Left lung (tissue), 10 donors: Measurements from ENCODE around the gene CFL1. TPM values are rescaled to one million over a fixed set of nuclear protein-coding genes. Genes with fewer than 3 reads are reported as not detected.
A peak's percentile ranks its signal among the peaks of the same experiment; 100 is the strongest.
"Not testable (repeated sequence)": the region's sequence is repeated elsewhere in the genome, so short reads cannot be mapped to it uniquely, and the experiment has no call there.

Source experiments
- ATAC-seq: fragments of 200-7000 bp; cut with Tn5 transposase; one replicate; pipeline ENCODE4 v1.9.1; 2020; ENCODE audit warnings: moderate library complexity
- DNase-seq, 4 donors: peaks; one replicate each; pipeline ENCODE4 v3.0.0-alpha.2; 2013 to 2020
- H3K27ac ChIP-seq, 2 donors: fragments of 200-600 bp; sonication (generic) in 1 of 2; one replicate each; pipeline versions ENCODE4 v1.5.0 to v1.8.0; 2020 to 2021
- H3K27me3 ChIP-seq, 2 donors: fragments of 200-600 bp; sonication (generic) in 1 of 2; one replicate each; pipeline versions ENCODE4 v1.5.0 to v1.8.0; 2020 to 2021
- H3K36me3 ChIP-seq, 2 donors: fragments of 200-600 bp; sonication (generic) in 1 of 2; one replicate each; pipeline versions ENCODE4 v1.5.0 to v1.8.0; 2020 to 2021
- H3K4me1 ChIP-seq, 2 donors: fragments of 200-600 bp; one replicate each; pipeline ENCODE4 v1.8.0; 2021
- H3K4me3 ChIP-seq, 2 donors: fragments of 200-600 bp; sonication (generic) in 1 of 2; one replicate each; pipeline versions ENCODE4 v1.5.0 to v1.8.0; 2020 to 2021; ENCODE audit warnings: mild to moderate bottlenecking in 1 of 2
- H3K9me3 ChIP-seq, 2 donors: fragments of 200-600 bp; sonication (generic) in 1 of 2; one replicate each; pipeline versions ENCODE4 v1.5.0 to v1.8.0; 2020 to 2021
- CTCF ChIP-seq, 2 donors: fragments of 200-600 bp; sonication (generic) in 1 of 2; IDR thresholded peaks; one replicate each; pipeline versions ENCODE4 v1.5.0 to v1.8.0; 2021; ENCODE audit warnings: antibody characterized with exemption in 2 of 2
- intact Hi-C, 2 donors: fragments of 100-400 bp; cut with DNase I; formaldehyde crosslinking; loops; one replicate each; pipeline versions ENCODE4 v1.11.2 to v1.14.2; 2022
- polyA plus RNA-seq, 6 donors: library from polyadenylated mRNA; unstranded; fragments of 120-200 nt; gene quantifications; one replicate each; pipeline ENCODE4 v1.2.1, GENCODE V29; 2013; ENCODE audit not compliant: insufficient read length in 6 of 6
- total RNA-seq, 2 donors: library from RNA; stranded (reverse); fragmentation: NEBNext Ultra II Directional; extraction: Animal tissue kit (Norgen Biotek cat#: 25700); gene quantifications; one replicate each; pipeline ENCODE4 v1.2.1, GENCODE V29; 2021
- donor health status: DM: no; HTN: yes; CAD: no.
- donor health status: DM: no; HTN: no; CAD: no.

The CFL1 gene
- total and polyA plus RNA-seq, 8 donors: 599 to 1,162 (median 777) TPM

GRCh38 chr11:65894034-65894591, 36.1 kb upstream of the CFL1 start:
- Histone ChIP-seq H3K36me3 (peaks cover 0 to 30% of the 10 kb centered on the region in 2 donors), H3K4me1 (peaks cover 14 to 92% of the 10 kb centered on the region in 2 donors), H3K27me3 (peaks cover 0 to 2% of the 10 kb centered on the region in 2 donors), H3K27ac (peak overlapping the region; percentile 76 to 97), H3K9me3 (no peaks in the 10 kb centered on the region), H3K4me3 (peak overlapping the region in 1 of 2 donors; percentile 70)
- DNase-seq (peak in 1 of 4 donors; percentile 93), ATAC-seq (no peak)
- intact Hi-C loops: no loop called here
- no peak for TF ChIP-seq CTCF (IDR thresholded peaks at IDR 0.05)

GRCh38 chr11:65892661-65893317, 34.8 kb upstream of the CFL1 start:
- no peak for TF ChIP-seq CTCF (IDR thresholded peaks at IDR 0.05)
- Histone ChIP-seq H3K27ac (peak overlapping the region; percentile 95 to 97), H3K4me1 (peaks cover 15 to 89% of the 10 kb centered on the region in 2 donors), H3K36me3 (peaks cover 0 to 30% of the 10 kb centered on the region in 2 donors), H3K9me3 (no peaks in the 10 kb centered on the region), H3K27me3 (no peaks in the 10 kb centered on the region), H3K4me3 (peak overlapping the region in 1 of 2 donors; percentile 70)
- ATAC-seq: no peak
- peak in 1 of 4 donors; percentile 43 for DNase-seq
- intact Hi-C loops: no loop called here

- Histone ChIP-seq H3K4me1 (peaks cover 20 to 89% of the 10 kb centered on the region in 2 donors), H3K4me3 (peak overlapping the region; percentile 52 to 70), H3K27ac (peak overlapping the region; percentile 95 to 97), H3K36me3 (peaks cover 0 to 30% of the 10 kb centered on the region in 2 donors)
- H3K27me3 ChIP-seq, intact Hi-C loops, H3K9me3 ChIP-seq, ATAC-seq: not testable (repeated sequence)
- peak in 1 of 4 donors; percentile 33 for DNase-seq
Observed at GRCh38 chr11:65892137-65892540, 34.2 kb upstream of the CFL1 start.

GRCh38 chr11:65891219-65892136, 33.5 kb upstream of the CFL1 start:
- intact Hi-C loops: no loop called here
- Histone ChIP-seq H3K9me3 (no peaks in the 10 kb centered on the region), H3K27me3 (no peaks in the 10 kb centered on the region), H3K4me3 (peak overlapping the region; percentile 52 to 70), H3K36me3 (peaks cover 0 to 30% of the 10 kb centered on the region in 2 donors), H3K27ac (peak overlapping the region; percentile 95 to 97), H3K4me1 (peaks cover 20 to 89% of the 10 kb centered on the region in 2 donors)
- DNase-seq (peak in 2 of 4 donors; percentile 49 to 90), ATAC-seq (no peak)
- TF ChIP-seq CTCF (IDR thresholded peaks at IDR 0.05): no peak

GRCh38 chr11:65890324-65891218, 32.6 kb upstream of the CFL1 start, which contains the start of gene CCDC85B:
Gene CCDC85B (plus strand): TSS chr11:65890673. CDS start chr11:65890784, 111 bp downstream.
- no peak for TF ChIP-seq CTCF (IDR thresholded peaks at IDR 0.05)
- DNase-seq (peak; percentile 97 to 99 (median 98)), ATAC-seq (peak; percentile 83)
- H3K36me3 ChIP-seq: peaks cover 0 to 29% of the 10 kb centered on the region in 2 donors
- peaks cover 20 to 88% of the 10 kb centered on the region in 2 donors for H3K4me1 ChIP-seq
- intact Hi-C loops: no loop called here
- no peaks in the 10 kb centered on the region for H3K9me3 ChIP-seq
- no peaks in the 10 kb centered on the region for H3K27me3 ChIP-seq
- H3K27ac ChIP-seq: peak within 1 kb of the TSS; percentile 95 to 97
- H3K4me3 ChIP-seq: peak within 1 kb of the TSS; percentile 52 to 70
